HEK293 (cell line): Measurements from ENCODE around the gene DUSP1.
"Not testable (repeated sequence)": the region's sequence is repeated elsewhere in the genome, so short reads cannot be mapped to it uniquely, and the experiment has no call there.

Experiments
- CTCF ChIA-PET: fragments of 350-600 bp; formaldehyde crosslinking; extraction: SDS; loops from one replicate; lab custom pipeline; 2021; ENCODE audit warnings: antibody characterized with exemption; lab: Yijun Ruan, JAX
- POLR2A ChIA-PET: fragments of 300-600 bp; formaldehyde crosslinking; extraction: SDS; loops from one replicate; lab custom pipeline; 2020; ENCODE audit warnings: antibody characterized with exemption, inconsistent platforms; lab: Yijun Ruan, JAX
- H3K27ac ChIP-seq: fragments of 200-500 bp; sonication (Bioruptor generic); 2 replicates; pipeline ENCODE4 v1.5.1; 2014; ENCODE audit warnings: low read depth, low read length, control low read depth, inconsistent platforms; ENCODE audit errors: extremely low read depth
- H3K36me3 ChIP-seq, 2 experiments: fragments of 200-500 bp in 1 of 2; sonication (Bioruptor generic) in 1 of 2; 1 replicate in 1 of 2; 2 replicates in 1 of 2; pipeline ENCODE4 v1.5.1; 2014 to 2017; ENCODE audit warnings: inconsistent platforms in 2 of 2, low read length in 2 of 2; ENCODE audit not compliant: control insufficient read depth in 2 of 2, insufficient read depth in 1 of 2
- H3K4me1 ChIP-seq: fragments of 200-500 bp; sonication (Bioruptor generic); 2 replicates; pipeline ENCODE4 v1.5.1; 2014; ENCODE audit warnings: mild to moderate bottlenecking, low read length, inconsistent platforms; ENCODE audit not compliant: control insufficient read depth, insufficient read depth
- H3K4me3 ChIP-seq: 2 replicates; pipeline ENCODE4 v1.5.1; 2011; ENCODE audit warnings: low read depth, mild to moderate bottlenecking, control low read depth, low read length, moderate library complexity
- H3K9me3 ChIP-seq: fragments of 200-500 bp; sonication (Bioruptor generic); 2 replicates; pipeline ENCODE4 v1.5.1; 2014; ENCODE audit warnings: low read depth, low read length, inconsistent platforms; ENCODE audit not compliant: control insufficient read depth, insufficient read depth
- HOXC10 ChIP-seq: sonication (generic); formaldehyde crosslinking; IDR thresholded peaks from 2 replicates; pipeline ENCODE4 v1.8.1; 2023; ENCODE audit warnings: mild to moderate bottlenecking, missing genetic modification reagents
- PRDM2 ChIP-seq: fragments of 450-650 bp; formaldehyde crosslinking; IDR thresholded peaks from 2 replicates; pipeline ENCODE4 v1.5.1; 2016; ENCODE audit warnings: missing biosample characterization, missing genetic modification characterization, borderline replicate concordance
- SP7 ChIP-seq: fragments of 450-650 bp; formaldehyde crosslinking; IDR thresholded peaks from 2 replicates; pipeline ENCODE4 v1.5.1; 2016; ENCODE audit warnings: missing biosample characterization, missing genetic modification characterization
- ZBTB20 ChIP-seq: fragments of 450-650 bp; formaldehyde crosslinking; IDR thresholded peaks from 2 replicates; pipeline ENCODE4 v1.5.1; 2016; ENCODE audit warnings: missing biosample characterization, missing genetic modification characterization
- ZFP37 ChIP-seq: fragments of 450-650 bp; formaldehyde crosslinking; IDR thresholded peaks from 2 replicates; pipeline ENCODE4 v1.5.1; 2016; ENCODE audit warnings: missing biosample characterization, missing genetic modification characterization
- ZNF10 ChIP-seq: fragments of 450-650 bp; formaldehyde crosslinking; IDR thresholded peaks from 2 replicates; pipeline ENCODE4 v1.5.1; 2017; ENCODE audit warnings: missing biosample characterization, missing genetic modification characterization
- ZNF121 ChIP-seq: fragments of 450-650 bp; formaldehyde crosslinking; IDR thresholded peaks from 2 replicates; pipeline ENCODE4 v1.5.1; 2016; ENCODE audit warnings: missing biosample characterization, missing genetic modification characterization
- ZNF140 ChIP-seq: fragments of 450-650 bp; formaldehyde crosslinking; IDR thresholded peaks from 2 replicates; pipeline ENCODE4 v1.5.1; 2016; ENCODE audit warnings: missing biosample characterization, missing genetic modification characterization
- ZNF362 ChIP-seq: fragments of 450-650 bp; formaldehyde crosslinking; IDR thresholded peaks from 2 replicates; pipeline ENCODE4 v1.5.1; 2016; ENCODE audit warnings: missing biosample characterization, missing genetic modification characterization
- ZNF366 ChIP-seq: fragments of 450-650 bp; formaldehyde crosslinking; conservative IDR thresholded peaks from 2 replicates; pipeline ENCODE4 v1.5.1; 2016; ENCODE audit warnings: missing biosample characterization, missing genetic modification characterization
- ZNF558 ChIP-seq: fragments of 450-650 bp; formaldehyde crosslinking; IDR thresholded peaks from 2 replicates; pipeline ENCODE4 v1.5.1; 2016; ENCODE audit warnings: missing biosample characterization, missing genetic modification characterization
- ZNF561 ChIP-seq: fragments of 450-650 bp; IDR thresholded peaks from 2 replicates; pipeline ENCODE4 v1.5.1; 2018; ENCODE audit warnings: missing biosample characterization, missing genetic modification characterization, borderline replicate concordance
- ZNF571 ChIP-seq: fragments of 450-650 bp; formaldehyde crosslinking; IDR thresholded peaks from 2 replicates; pipeline ENCODE4 v1.5.0; 2017; ENCODE audit warnings: missing biosample characterization, missing genetic modification characterization
- ZNF596 ChIP-seq: fragments of 450-650 bp; IDR thresholded peaks from 2 replicates; pipeline ENCODE4 v1.5.0; 2018; ENCODE audit warnings: missing biosample characterization, mild to moderate bottlenecking, missing genetic modification characterization, moderate library complexity
- ZNF701 ChIP-seq: fragments of 450-650 bp; formaldehyde crosslinking; IDR thresholded peaks from 2 replicates; pipeline ENCODE4 v1.5.1; 2016; ENCODE audit warnings: missing biosample characterization, missing genetic modification characterization

Gene DUSP1

GRCh38 chr5:172785429-172786088 lies 14.6 kb upstream of the DUSP1 start:
- no peaks in the 10 kb centered on the region for H3K9me3 ChIP-seq
- no peak overlapping the region for H3K27ac ChIP-seq
- no peak for TF ChIP-seq ZFP37 (tag by site-specific recombination)
- TF ChIP-seq ZNF366 (tag by site-specific recombination), result 0 out of 2 replicates have a peak, but pooled peaks have one; percentile 23
- no peaks in the 10 kb centered on the region for H3K4me1 ChIP-seq
- ChIA-PET CTCF (interaction anchor here (0.5 kb wide), 1 partner anchor 16 kb away, joined by 3 read pairs; no protein-coding TSS in a partner anchor), POLR2A (interaction anchor here (0.7 kb wide), 2 partner anchors 10 to 12 kb away, joined by 3 read pairs; no protein-coding TSS in a partner anchor)
- H3K4me3 ChIP-seq, result no peak overlapping the region
- H3K36me3 ChIP-seq, result no peaks in the 10 kb centered on the region

GRCh38 chr5:172784162-172784561 lies 13.2 kb upstream of the DUSP1 start:
- H3K27ac ChIP-seq, H3K4me3 ChIP-seq, CTCF ChIA-PET, H3K4me1 ChIP-seq, H3K9me3 ChIP-seq, H3K36me3 ChIP-seq: not testable (repeated sequence)
- POLR2A ChIA-PET, result interaction anchor here (2.2 kb wide), 1 partner anchor 13 kb away, joined by 10 read pairs; the partner anchor contains the start of gene DUSP1

- CTCF ChIA-PET, H3K4me3 ChIP-seq, H3K9me3 ChIP-seq, H3K4me1 ChIP-seq, H3K27ac ChIP-seq, H3K36me3 ChIP-seq: not testable (repeated sequence)
- peak; percentile 83 for TF ChIP-seq ZNF121 (tag by site-specific recombination)
- POLR2A ChIA-PET, result interaction anchor here (0.5 to 2.2 kb wide), 2 partner anchors 12 to 344 kb away, joined by 4 to 10 read pairs; partner anchors contain the start of gene DUSP1
Measured at GRCh38 chr5:172783319-172783718, 12.3 kb upstream of the DUSP1 start.

GRCh38 chr5:172782169-172783039 lies 11.4 kb upstream of the DUSP1 start:
- TF ChIP-seq ZNF362 (tag by site-specific recombination), result no peak
- no peak for TF ChIP-seq ZNF366 (tag by site-specific recombination)
- TF ChIP-seq ZNF140 (tag by site-specific recombination), result peak; percentile 92; the same call in 1 of the 2 replicates
- peak; percentile 40 for TF ChIP-seq SP7 (tag by site-specific recombination)
- peak; percentile 82 for TF ChIP-seq ZNF10 (tag by site-specific recombination)
- no peak for TF ChIP-seq ZNF561 (tag by site-specific recombination)
- no peak for TF ChIP-seq PRDM2 (tag by site-specific recombination)
- no peak for TF ChIP-seq ZNF571 (tag by site-specific recombination)
- no peak for TF ChIP-seq ZBTB20
- no peak for TF ChIP-seq ZNF701 (tag by site-specific recombination)
- TF ChIP-seq HOXC10 (CRISPR knock-in tag), result no peak
- TF ChIP-seq ZNF558 (tag by site-specific recombination), result no peak
- no peak for TF ChIP-seq ZNF596 (tag by site-specific recombination)
- Histone ChIP-seq H3K4me3 (no peak overlapping the region), H3K4me1 (no peaks in the 10 kb centered on the region), H3K27ac (no peak overlapping the region), H3K36me3 (no peaks in the 10 kb centered on the region), H3K9me3 (no peaks in the 10 kb centered on the region)
- ChIA-PET CTCF (interaction anchor here (0.6 to 1.1 kb wide), 3 partner anchors 10 to 450 kb away, joined by 4 to 6 read pairs (median 5); no protein-coding TSS in a partner anchor), POLR2A (interaction anchor here (0.5 to 2.2 kb wide), 2 partner anchors 11 to 343 kb away, joined by 4 to 10 read pairs; partner anchors contain the start of gene DUSP1)
